ENCODE measurements around the gene SLC28A1.

SLC28A1 gene

DNA sequence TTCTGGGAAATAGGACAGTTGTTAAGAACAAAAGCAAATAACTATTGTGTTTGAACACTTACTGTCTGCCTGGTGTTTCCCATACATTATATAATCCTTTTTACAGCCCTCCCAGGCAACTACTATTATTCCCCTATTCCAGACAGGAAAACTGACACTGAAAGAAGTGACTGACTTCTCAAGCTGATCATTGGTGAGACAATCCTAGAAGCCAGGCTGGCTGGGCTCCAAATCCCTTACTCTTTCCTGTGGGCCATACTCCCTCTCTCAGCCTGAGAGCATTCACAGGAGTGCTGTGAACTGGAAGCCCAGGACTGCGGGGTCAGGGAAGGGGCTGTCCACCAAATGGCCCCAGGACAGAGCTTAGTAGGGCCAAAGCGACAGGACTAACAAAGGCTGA lies 58.0 kb downstream of the SLC28A1 start:
- Histone ChIP-seq H3K27ac (ENCODE audit: low read depth, low read length) (no peak overlapping the region), H3K4me3 (ENCODE audit: low read depth, low read length) (no peak overlapping the region), H3K4me1 (ENCODE audit: control insufficient read depth, insufficient read depth, low read length) (no peaks in the 10 kb centered on the region), H3K9ac (ENCODE audit: low read length) (no peak overlapping the region), H3K27me3 (ENCODE audit: control insufficient read depth, insufficient read depth, low read length) (no peaks in the 10 kb centered on the region), H3K36me3 (ENCODE audit: control insufficient read depth, insufficient read depth, low read length) (no peaks in the 10 kb centered on the region), H3K9me3 (ENCODE audit: control insufficient read depth, insufficient read depth, low read depth, low read length) (no peaks in the 10 kb centered on the region)

DNA sequence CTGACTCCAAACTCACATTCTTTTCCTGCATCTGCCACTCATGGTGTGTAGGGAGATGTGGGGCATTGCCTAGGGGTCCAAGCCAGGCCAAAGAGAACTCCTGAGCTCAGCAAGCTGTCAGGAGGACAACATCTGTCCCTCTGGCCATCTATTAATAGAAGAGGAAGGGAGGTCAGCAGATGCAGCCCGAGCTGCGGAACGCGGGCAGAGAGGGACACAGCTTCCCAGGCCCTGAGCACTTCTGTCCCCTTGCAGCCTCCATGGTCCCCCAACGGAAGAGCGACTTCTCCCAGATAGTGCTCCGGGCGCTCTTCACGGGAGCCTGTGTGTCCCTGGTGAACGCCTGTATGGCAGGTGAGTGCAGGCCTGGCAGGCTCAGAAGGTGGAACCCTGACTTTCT lies 59.8 kb downstream of the SLC28A1 start:
- Histone ChIP-seq H3K4me1 (ENCODE audit: control insufficient read depth, insufficient read depth, low read length) (no peaks in the 10 kb centered on the region), H3K27me3 (ENCODE audit: control insufficient read depth, insufficient read depth, low read length) (no peaks in the 10 kb centered on the region), H3K9me3 (ENCODE audit: control insufficient read depth, insufficient read depth, low read depth, low read length) (no peaks in the 10 kb centered on the region), H3K9ac (ENCODE audit: low read length) (no peak overlapping the region), H3K36me3 (ENCODE audit: control insufficient read depth, insufficient read depth, low read length) (no peaks in the 10 kb centered on the region), H3K27ac (ENCODE audit: low read depth, low read length) (no peak overlapping the region), H3K4me3 (ENCODE audit: low read depth, low read length) (no peak overlapping the region)

DNA sequence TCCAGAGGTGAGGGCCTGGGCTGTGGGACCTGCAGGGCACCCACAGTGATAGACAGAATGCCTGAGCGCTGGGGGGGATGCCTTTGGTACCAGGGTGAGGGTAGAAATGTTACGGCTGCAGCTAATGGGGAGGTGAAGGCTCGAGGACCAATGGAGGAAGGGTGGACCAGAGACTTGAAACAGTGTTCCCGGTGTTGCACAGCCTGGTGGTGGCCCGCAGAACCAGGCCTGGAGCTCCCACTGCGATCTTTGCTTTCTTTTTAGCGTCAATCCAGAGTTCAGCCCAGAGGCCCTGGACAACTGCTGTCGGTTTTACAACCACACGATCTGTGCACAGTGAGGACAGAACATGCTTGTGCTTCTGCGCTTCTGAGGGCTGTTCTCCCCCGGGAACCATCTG lies 60.4 kb downstream of the SLC28A1 start:
- Histone ChIP-seq H3K36me3 (ENCODE audit: control insufficient read depth, insufficient read depth, low read length) (no peaks in the 10 kb centered on the region), H3K9ac (ENCODE audit: low read length) (no peak overlapping the region), H3K4me1 (ENCODE audit: control insufficient read depth, insufficient read depth, low read length) (no peaks in the 10 kb centered on the region)

DNA sequence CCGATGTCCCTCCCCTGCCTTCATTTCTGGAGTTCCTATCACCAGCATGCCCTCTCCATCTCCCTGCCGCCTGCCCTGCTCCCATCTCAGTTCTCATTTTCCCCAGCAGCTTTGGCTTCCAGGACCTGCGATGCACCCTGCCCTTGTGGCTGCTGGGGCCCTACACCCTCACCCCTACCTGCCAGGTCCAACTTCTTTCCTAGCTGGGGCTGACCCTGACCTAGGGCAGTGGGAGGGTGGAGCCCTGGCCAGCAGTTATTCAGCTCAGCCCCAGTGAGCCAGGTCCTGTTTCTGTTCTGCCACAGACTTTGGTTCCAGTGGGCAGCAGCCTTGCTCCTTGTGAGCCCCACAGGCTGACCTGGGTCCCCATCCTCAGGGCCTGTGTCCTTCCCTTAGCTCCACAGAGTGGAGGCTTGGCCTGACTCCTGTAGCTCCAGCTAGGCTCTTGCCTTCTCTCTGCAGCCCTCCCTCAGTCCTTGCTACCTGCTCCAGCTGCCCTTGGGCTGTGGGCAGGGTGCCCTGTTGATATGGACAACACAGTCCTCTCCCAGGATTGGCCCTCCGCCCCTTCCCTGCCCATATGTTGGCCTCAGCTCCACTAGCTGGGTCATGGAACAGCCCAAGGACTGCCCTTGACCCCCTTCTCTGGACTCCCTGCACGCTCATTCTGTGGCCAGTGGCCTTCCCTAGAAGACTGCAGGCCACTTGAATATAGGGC lies 62.5 kb downstream of the SLC28A1 start:
- Histone ChIP-seq H3K9ac (ENCODE audit: low read length) (no peak overlapping the region), H3K9me3 (ENCODE audit: control insufficient read depth, insufficient read depth, low read depth, low read length) (no peaks in the 10 kb centered on the region)

More for the DNA sequence above, 60.4 kb downstream of the SLC28A1 start:
- no peak overlapping the region for H3K4me3 ChIP-seq (ENCODE audit: low read depth, low read length)
- H3K27ac ChIP-seq (ENCODE audit: low read depth, low read length): no peak overlapping the region
- no peaks in the 10 kb centered on the region for H3K9me3 ChIP-seq (ENCODE audit: control insufficient read depth, insufficient read depth, low read depth, low read length)
- no peaks in the 10 kb centered on the region for H3K27me3 ChIP-seq (ENCODE audit: control insufficient read depth, insufficient read depth, low read length)

DNA sequence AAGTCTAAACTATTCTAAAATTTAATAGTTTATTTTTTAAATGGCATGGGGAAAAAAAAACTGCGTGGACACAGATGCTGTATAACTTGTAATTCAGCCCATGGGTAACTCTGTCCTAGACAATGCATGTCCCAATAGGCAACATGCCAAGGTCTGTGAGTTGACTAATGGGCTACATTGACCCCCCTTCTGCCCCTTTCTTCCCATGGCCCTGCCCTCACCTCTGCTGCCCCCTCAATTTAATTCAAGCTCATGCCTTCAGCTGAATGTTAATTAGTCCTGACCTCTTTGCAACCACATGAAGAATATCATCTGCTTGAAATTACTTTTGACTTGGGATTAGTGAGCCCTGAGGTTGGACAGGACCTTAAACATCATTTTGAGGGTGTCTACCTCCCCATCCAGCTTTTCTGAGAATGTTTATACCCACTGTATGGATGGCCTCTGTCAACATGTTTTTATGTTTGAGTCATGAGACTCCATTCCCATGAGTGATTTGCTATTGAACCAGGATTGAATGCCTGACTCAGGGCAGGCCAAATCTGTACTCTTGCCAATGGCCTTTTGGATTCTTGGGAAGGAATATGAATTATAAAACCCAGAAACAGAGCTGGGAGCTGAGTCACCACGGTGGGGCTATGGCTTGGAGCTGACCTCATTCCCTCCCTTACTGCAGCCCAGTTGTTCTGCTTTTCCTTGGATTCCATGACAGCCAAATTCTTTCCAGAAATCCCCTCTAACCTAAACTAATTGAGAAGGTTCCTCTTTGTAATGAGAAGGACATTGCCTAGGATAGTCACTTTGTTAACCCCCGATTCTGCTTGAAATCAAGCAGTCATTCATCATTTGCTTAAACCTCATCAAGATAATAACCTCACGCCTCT lies 63.7 kb downstream of the SLC28A1 start:
- Histone ChIP-seq H3K9me3 (ENCODE audit: control insufficient read depth, insufficient read depth, low read depth, low read length) (no peaks in the 10 kb centered on the region), H3K27ac (ENCODE audit: low read depth, low read length) (no peak overlapping the region), H3K9ac (ENCODE audit: low read length) (no peak overlapping the region), H3K4me1 (ENCODE audit: control insufficient read depth, insufficient read depth, low read length) (no peaks in the 10 kb centered on the region), H3K4me3 (ENCODE audit: low read depth, low read length) (no peak overlapping the region), H3K27me3 (ENCODE audit: control insufficient read depth, insufficient read depth, low read length) (no peaks in the 10 kb centered on the region), H3K36me3 (ENCODE audit: control insufficient read depth, insufficient read depth, low read length) (no peaks in the 10 kb centered on the region)

More for the DNA sequence above, 62.5 kb downstream of the SLC28A1 start:
- Histone ChIP-seq H3K4me3 (ENCODE audit: low read depth, low read length) (no peak overlapping the region), H3K27me3 (ENCODE audit: control insufficient read depth, insufficient read depth, low read length) (no peaks in the 10 kb centered on the region), H3K27ac (ENCODE audit: low read depth, low read length) (no peak overlapping the region), H3K4me1 (ENCODE audit: control insufficient read depth, insufficient read depth, low read length) (no peaks in the 10 kb centered on the region), H3K36me3 (ENCODE audit: control insufficient read depth, insufficient read depth, low read length) (no peaks in the 10 kb centered on the region)

DNA sequence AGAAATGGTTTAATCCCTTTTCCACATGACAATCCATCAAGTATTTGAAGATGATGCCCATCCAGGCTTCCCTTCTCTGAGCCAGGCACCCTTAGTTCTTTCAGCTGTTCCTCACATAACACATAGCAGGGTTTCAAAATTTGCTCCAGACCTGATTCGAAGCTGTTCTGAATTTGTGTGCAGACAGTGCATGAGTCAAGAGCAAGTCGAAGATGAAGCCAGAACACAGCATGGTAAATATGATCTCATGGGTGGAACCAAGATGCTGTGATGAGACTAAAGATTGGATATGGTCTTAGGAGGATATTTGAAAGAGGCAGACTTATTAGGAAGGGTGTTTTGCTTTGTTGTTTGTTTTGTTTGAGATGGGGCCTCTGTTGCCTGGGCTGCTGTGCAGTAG lies 64.6 kb downstream of the SLC28A1 start:
- H3K27me3 ChIP-seq (ENCODE audit: control insufficient read depth, insufficient read depth, low read length): no peaks in the 10 kb centered on the region

DNA sequence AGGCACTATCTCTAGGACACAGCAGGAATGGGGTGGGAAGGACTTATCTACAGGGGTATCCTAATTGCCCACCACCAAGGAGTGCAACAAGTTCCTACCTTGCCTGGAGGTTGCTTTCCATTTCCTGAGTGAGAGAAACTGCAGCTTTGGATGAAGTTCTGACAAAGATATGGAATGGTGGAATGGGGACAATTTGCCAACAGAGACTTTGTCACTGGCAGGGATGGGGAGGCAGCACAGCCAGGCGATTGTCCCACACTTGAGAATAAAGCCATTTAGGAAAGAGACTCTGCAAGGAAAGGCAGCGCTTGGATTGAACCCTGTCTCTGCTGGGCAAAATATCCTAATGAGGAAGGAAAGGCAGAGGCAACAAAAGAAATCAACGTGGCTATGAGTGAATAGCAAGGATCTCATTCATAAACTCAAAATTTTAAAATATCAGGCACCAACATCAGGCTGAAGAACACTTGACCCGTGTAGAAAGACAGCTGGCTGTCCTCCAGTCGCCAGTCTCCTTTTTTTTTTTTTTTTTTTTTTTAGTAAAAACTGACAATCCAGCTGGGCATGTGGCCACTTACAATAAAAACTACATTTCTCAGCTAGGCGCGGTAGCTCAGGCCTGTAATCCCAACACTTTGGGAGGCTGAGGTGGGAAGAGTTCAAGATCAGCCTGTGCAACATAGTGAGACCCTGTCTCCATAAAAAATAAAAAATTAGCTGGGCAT lies 65.5 kb downstream of the SLC28A1 start:
- Histone ChIP-seq H3K4me3 (ENCODE audit: low read depth, low read length) (no peak overlapping the region), H3K9ac (ENCODE audit: low read length) (no peak overlapping the region), H3K27me3 (ENCODE audit: control insufficient read depth, insufficient read depth, low read length) (no peaks in the 10 kb centered on the region), H3K27ac (ENCODE audit: low read depth, low read length) (no peak overlapping the region), H3K4me1 (ENCODE audit: control insufficient read depth, insufficient read depth, low read length) (no peaks in the 10 kb centered on the region; the same call in 1 of the 2 replicates), H3K36me3 (ENCODE audit: control insufficient read depth, insufficient read depth, low read length) (no peaks in the 10 kb centered on the region), H3K9me3 (ENCODE audit: control insufficient read depth, insufficient read depth, low read depth, low read length) (no peaks in the 10 kb centered on the region)

More for the DNA sequence above, 64.6 kb downstream of the SLC28A1 start:
- no peaks in the 10 kb centered on the region for H3K9me3 ChIP-seq (ENCODE audit: control insufficient read depth, insufficient read depth, low read depth, low read length)
- H3K36me3 ChIP-seq (ENCODE audit: control insufficient read depth, insufficient read depth, low read length): no peaks in the 10 kb centered on the region
- no peak overlapping the region for H3K9ac ChIP-seq (ENCODE audit: low read length)
- no peak overlapping the region for H3K27ac ChIP-seq (ENCODE audit: low read depth, low read length)
- H3K4me1 ChIP-seq (ENCODE audit: control insufficient read depth, insufficient read depth, low read length): no peaks in the 10 kb centered on the region
- H3K4me3 ChIP-seq (ENCODE audit: low read depth, low read length): no peak overlapping the region

DNA sequence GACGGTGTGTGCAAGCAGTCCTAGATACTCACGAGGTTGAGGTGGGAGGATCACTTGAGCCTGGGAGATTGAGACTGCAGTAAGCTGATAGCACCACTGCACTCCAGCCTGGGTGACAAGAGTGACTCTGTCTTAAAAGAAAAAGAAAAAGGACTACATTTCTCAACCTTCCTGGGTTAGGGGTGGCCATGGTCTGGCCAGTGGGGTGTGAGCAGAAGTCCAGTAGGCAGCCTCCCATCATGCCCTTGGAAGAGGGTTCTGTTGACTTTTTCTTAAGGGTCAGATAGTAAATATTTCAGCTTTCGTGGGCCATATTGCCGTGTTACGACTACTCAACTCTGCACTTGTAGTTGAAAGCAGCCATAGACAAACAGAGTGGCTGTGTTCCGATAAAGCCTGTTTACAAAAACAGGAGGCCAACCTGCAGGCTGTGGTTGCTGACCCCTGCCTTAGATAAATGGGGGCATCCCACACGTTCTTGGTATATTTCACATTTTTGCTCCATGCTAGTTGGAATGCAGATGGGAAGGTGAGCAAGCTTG lies 66.2 kb downstream of the SLC28A1 start:
- Histone ChIP-seq H3K27me3 (ENCODE audit: control insufficient read depth, insufficient read depth, low read length) (no peaks in the 10 kb centered on the region), H3K4me3 (ENCODE audit: low read depth, low read length) (no peak overlapping the region), H3K4me1 (ENCODE audit: control insufficient read depth, insufficient read depth, low read length) (peaks cover 2% of the 10 kb centered on the region; the same call in 1 of the 2 replicates), H3K9me3 (ENCODE audit: control insufficient read depth, insufficient read depth, low read depth, low read length) (no peaks in the 10 kb centered on the region), H3K9ac (ENCODE audit: low read length) (no peak overlapping the region), H3K27ac (ENCODE audit: low read depth, low read length) (no peak overlapping the region), H3K36me3 (ENCODE audit: control insufficient read depth, insufficient read depth, low read length) (no peaks in the 10 kb centered on the region)

DNA sequence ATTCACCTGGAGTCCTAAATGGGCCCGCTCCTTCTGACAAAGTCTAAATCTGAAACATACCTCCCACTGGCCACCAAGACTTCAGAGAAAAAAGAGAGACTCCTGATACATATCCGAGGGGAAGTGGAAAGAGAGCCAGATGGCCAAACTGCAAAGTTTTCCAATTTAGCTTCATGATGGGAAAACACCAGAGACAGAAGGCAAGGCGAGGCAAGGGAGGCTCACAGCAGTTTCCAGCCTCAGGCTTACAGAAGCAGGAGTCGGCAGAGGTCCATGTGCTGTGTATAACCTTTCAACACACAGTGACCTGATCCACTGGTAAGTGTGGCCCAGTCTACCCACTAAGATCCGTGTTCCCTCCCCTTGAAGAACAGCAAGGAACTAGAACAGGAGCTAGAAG lies 67.3 kb downstream of the SLC28A1 start:
- Histone ChIP-seq H3K9me3 (ENCODE audit: control insufficient read depth, insufficient read depth, low read depth, low read length) (no peaks in the 10 kb centered on the region), H3K4me3 (ENCODE audit: low read depth, low read length) (no peak overlapping the region), H3K9ac (ENCODE audit: low read length) (no peak overlapping the region), H3K36me3 (ENCODE audit: control insufficient read depth, insufficient read depth, low read length) (no peaks in the 10 kb centered on the region), H3K4me1 (ENCODE audit: control insufficient read depth, insufficient read depth, low read length) (peaks cover 6% of the 10 kb centered on the region; the same call in 1 of the 2 replicates), H3K27ac (ENCODE audit: low read depth, low read length) (no peak overlapping the region), H3K27me3 (ENCODE audit: control insufficient read depth, insufficient read depth, low read length) (no peaks in the 10 kb centered on the region)

DNA sequence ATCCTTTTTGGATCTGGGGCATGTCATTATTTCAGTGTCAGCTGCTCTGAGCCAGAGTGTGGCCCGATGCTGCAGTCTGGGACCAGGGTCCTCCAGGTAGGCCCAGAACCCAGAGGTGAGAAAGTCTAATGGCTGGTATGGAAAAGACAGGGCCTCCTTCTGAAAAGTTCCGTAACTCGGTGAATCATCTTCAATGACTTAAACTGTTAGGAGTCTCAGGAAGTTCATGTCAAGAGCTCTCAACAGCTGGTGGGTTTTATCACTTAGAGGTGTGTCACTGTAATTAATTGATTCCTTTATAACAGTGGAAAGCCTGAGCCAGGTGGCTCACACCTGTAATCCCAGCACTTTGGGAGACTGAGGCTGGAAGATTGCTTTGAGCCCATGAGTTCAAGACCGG lies 68.7 kb downstream of the SLC28A1 start:
- Histone ChIP-seq H3K4me3 (ENCODE audit: low read depth, low read length) (no peak overlapping the region), H3K27ac (ENCODE audit: low read depth, low read length) (no peak overlapping the region), H3K4me1 (ENCODE audit: control insufficient read depth, insufficient read depth, low read length) (peaks cover 6% of the 10 kb centered on the region; the same call in 1 of the 2 replicates)

More for the DNA sequence above, 68.7 kb downstream of the SLC28A1 start:
- Histone ChIP-seq H3K27me3 (ENCODE audit: control insufficient read depth, insufficient read depth, low read length) (no peaks in the 10 kb centered on the region), H3K9ac (ENCODE audit: low read length) (no peak overlapping the region), H3K36me3 (ENCODE audit: control insufficient read depth, insufficient read depth, low read length) (no peaks in the 10 kb centered on the region), H3K9me3 (ENCODE audit: control insufficient read depth, insufficient read depth, low read depth, low read length) (no peaks in the 10 kb centered on the region)
